ENCODE data around the gene IL27RA. TPM values are rescaled to one million over a fixed set of nuclear protein-coding genes. Genes with fewer than 3 reads are reported as not detected.

IL27RA gene
- polyA plus RNA-seq, 2 of the 4 experiments (the other 2 are of a cell fraction) = 3.0 to 4.5 TPM

- Histone ChIP-seq H3K27ac (no peak overlapping the region), H3K9me3 (no peaks in the 10 kb centered on the region), H3K4me1 (no peaks in the 10 kb centered on the region), H3K4me2 (no peak overlapping the region), H3K4me3 (no peak overlapping the region)
- ChIA-PET POLR2A (no interaction called here), CTCF (interaction anchor here (0.9 kb wide), 1 partner anchor 12 kb away, joined by 3 read pairs; no protein-coding TSS in a partner anchor)
- no peak for DNase-seq (ENCODE audit: low read depth in 1 of 2, low spot score in 1 of 2)
- WGBS (ENCODE audit: missing lambda C conversion rate) = 100% methylated on average over 3 of the region's 15 CpGs
- TF ChIP-seq NFE2L2 (conservative IDR thresholded peaks at IDR 0.05; ENCODE audit: low read length) = no peak
- TF ChIP-seq CBX8 (IDR thresholded peaks at IDR 0.05) = no peak
- no peak for TF ChIP-seq HOXA7 (CRISPR knock-in tag; IDR thresholded peaks at IDR 0.05)
- TF ChIP-seq TP53 (CRISPR knock-in tag; IDR thresholded peaks at IDR 0.05) = no peak
- no peak for TF ChIP-seq CTCF (IDR thresholded peaks at IDR 0.05)
- no peak for TF ChIP-seq PBX3 (IDR thresholded peaks at IDR 0.05)
- no peak for TF ChIP-seq HMGXB4 (CRISPR knock-in tag; IDR thresholded peaks at IDR 0.05; ENCODE audit: borderline replicate concordance)
- TF ChIP-seq ZSCAN20 (CRISPR knock-in tag; IDR thresholded peaks at IDR 0.05) = no peak
- no peak for TF ChIP-seq FOSB (CRISPR knock-in tag; IDR thresholded peaks at IDR 0.05)
- TF ChIP-seq HDAC2 (IDR thresholded peaks at IDR 0.05) = no peak
- no peak for TF ChIP-seq RARB (CRISPR knock-in tag; IDR thresholded peaks at IDR 0.05)
- FAIRE-seq = no peak
- no peak for ATAC-seq
These were observed 47.4 kb upstream of the IL27RA start for GRCh38 chr19:13984186-13984585.

GRCh38 chr19:13984875-13985741 is 46.5 kb upstream of the IL27RA start:
- TF ChIP-seq MAZ (IDR thresholded peaks at IDR 0.05; ENCODE audit: borderline replicate concordance, low read depth, low read length) (no peak), RAD21 (conservative IDR thresholded peaks at IDR 0.05 in 1 of 2, IDR thresholded peaks at IDR 0.05 in 1 of 2) (no peak), CBX8 (IDR thresholded peaks at IDR 0.05) (no peak)
- FAIRE-seq (no peak), ATAC-seq (no peak), DNase-seq (ENCODE audit: low read depth in 1 of 2, low spot score in 1 of 2) (no peak)
- Histone ChIP-seq H3K27ac (no peak overlapping the region), H3K4me2 (no peak overlapping the region), H3K4me1 (no peaks in the 10 kb centered on the region), H3K4me3 (no peak overlapping the region), H3K9me3 (no peaks in the 10 kb centered on the region)
- ChIA-PET POLR2A (no interaction called here), CTCF (interaction anchor here (1.4 kb wide), 1 partner anchor 105 kb away, joined by 4 read pairs; no protein-coding TSS in a partner anchor)
- WGBS (ENCODE audit: missing lambda C conversion rate) = 88% methylated on average over 23 of the region's 25 CpGs

- no peak for DNase-seq (ENCODE audit: low read depth in 1 of 2, low spot score in 1 of 2)
- Histone ChIP-seq H3K4me2 (no peak overlapping the region), H3K27ac (no peak overlapping the region), H3K4me1 (no peaks in the 10 kb centered on the region), H3K9me3 (no peaks in the 10 kb centered on the region), H3K4me3 (no peak overlapping the region)
- FAIRE-seq = no peak
- CTCF ChIA-PET = interaction anchor here (1.4 kb wide), 1 partner anchor 105 kb away, joined by 4 read pairs; no protein-coding TSS in a partner anchor
- POLR2A ChIA-PET = no interaction called here
- WGBS (ENCODE audit: missing lambda C conversion rate) = 83% methylated on average over 5 of the region's 10 CpGs
- ATAC-seq = no peak; a peak in 1 of 6 replicates
- TF ChIP-seq CBX2 (IDR thresholded peaks at IDR 0.05; ENCODE audit: borderline replicate concordance, low read depth) (no peak), RNF2 (IDR thresholded peaks at IDR 0.05; ENCODE audit: borderline replicate concordance, low read depth) (no peak), JUN (IDR thresholded peaks at IDR 0.05) (no peak), NR3C1 (IDR thresholded peaks at IDR 0.05) (no peak), HMGXB4 (CRISPR knock-in tag; IDR thresholded peaks at IDR 0.05; ENCODE audit: borderline replicate concordance) (no peak), CTCF (IDR thresholded peaks at IDR 0.05) (no peak), CEBPB (IDR thresholded peaks at IDR 0.05) (no peak), EHMT2 (IDR thresholded peaks at IDR 0.05; ENCODE audit: low read depth) (no peak), SREBF2 (IDR thresholded peaks at IDR 0.05) (no peak), CBX8 (IDR thresholded peaks at IDR 0.05) (no peak), BHLHE40 (IDR thresholded peaks at IDR 0.05; ENCODE audit: low read depth, low read length) (no peak), ZFP36 (IDR thresholded peaks at IDR 0.05; ENCODE audit: borderline replicate concordance, partially characterized antibody) (no peak), FOXS1 (CRISPR knock-in tag; IDR thresholded peaks at IDR 0.05) (no peak)
These were observed 45.7 kb upstream of the IL27RA start for GRCh38 chr19:13985771-13986347.

All from A549 (cell line).